ENCODE data around the gene SPACA9.

SPACA9 gene

GRCh38 chr9:132878695-132879456, at the start of gene SPACA9:
Gene SPACA9, plus strand, starts transcription at chr9:132878898. Its CDS starts 5,050 bp downstream, at chr9:132883948.
- DNase-seq = no peak

GRCh38 chr9:132832171-132832881, 46.4 kb upstream of the SPACA9 start:
- DNase-seq = no peak

- DNase-seq = no peak
Observed at GRCh38 chr9:132833550-132834121, 45.1 kb upstream of the SPACA9 start.

- DNase-seq = no peak
Observed at GRCh38 chr9:132834343-132834742, 44.4 kb upstream of the SPACA9 start.

DNA sequence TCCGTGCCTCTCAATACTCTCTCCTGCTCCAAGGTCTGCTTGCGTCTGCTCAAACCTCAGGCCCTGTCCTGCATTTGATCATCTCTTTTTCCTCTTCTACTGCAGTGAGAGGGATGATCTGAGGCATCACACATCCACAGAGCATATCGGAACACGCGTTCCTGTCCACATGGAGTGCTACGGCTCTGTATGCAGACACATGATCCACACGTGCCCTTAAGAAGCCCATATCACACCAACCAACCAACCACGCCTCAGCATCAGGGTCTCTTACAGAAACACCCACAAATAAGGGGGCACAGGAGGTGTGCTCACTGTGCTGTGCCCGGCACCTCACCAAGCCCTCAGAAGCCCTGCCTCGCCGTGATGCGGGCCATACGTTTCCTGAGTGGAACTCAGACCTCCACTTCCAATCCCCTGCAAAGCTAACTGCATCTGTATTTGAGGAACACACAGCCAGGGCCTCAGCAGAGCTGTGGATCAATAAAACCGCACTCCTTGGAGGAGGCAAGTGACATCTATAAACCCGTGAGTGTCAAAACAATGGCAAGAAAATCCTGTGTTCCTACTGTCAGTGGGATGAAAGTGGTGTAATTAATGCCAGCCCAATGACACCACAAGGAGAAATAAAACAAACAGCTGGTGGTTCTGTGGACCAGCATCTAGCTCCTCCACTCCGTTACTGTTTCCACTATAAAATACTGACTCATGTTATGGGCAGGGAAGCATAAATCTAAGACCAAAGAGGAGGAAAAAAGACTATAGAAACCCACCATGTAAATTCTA, 41.0 kb upstream of the SPACA9 start:
- no peak for DNase-seq

DNA sequence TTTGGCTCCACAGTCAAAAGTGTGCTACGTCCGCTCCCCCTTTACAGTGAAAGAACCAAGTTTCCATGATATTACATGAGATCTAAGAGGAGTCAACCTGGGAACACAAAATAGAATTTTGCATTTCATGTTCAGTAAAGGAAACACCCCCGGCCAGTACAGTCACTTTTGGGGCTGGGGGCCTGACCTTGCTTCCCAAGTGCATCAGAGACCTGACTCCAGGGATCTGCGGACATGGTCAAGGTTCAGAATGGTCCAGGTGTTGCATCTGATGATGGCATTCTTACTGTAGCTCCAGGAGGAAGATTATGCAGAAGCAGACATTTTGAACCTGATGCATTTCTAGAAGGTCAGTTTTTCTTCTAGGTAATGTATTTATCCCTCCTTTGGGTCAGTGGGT, 40.4 kb upstream of the SPACA9 start:
- no peak for DNase-seq

DNA sequence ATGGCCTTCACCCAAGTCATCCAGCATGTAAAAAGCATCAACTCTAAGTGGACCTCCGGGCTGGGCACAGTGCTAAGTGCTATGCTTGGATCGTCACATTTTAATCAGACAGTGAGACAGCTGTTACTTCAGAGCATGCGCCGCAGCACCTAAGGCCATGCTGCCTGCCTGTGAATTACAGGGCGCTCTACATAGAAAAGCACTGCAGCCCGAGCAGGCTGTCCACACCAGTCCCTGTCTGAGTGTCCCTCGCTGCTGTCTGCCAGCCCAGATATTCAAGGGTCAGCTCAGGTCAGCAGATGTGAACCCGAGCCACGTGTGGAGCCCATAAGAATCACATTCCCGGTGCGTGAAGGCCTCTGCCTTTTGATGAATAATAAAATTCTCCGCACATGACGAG, 37.7 kb upstream of the SPACA9 start:
- no peak for DNase-seq

GRCh38 chr9:132842124-132843044, 36.3 kb upstream of the SPACA9 start:
- no peak for DNase-seq

- no peak for DNase-seq
Observed at GRCh38 chr9:132846109-132846917, 32.4 kb upstream of the SPACA9 start.

- DNase-seq = no peak
Observed at GRCh38 chr9:132846918-132847515, 31.7 kb upstream of the SPACA9 start.

DNA sequence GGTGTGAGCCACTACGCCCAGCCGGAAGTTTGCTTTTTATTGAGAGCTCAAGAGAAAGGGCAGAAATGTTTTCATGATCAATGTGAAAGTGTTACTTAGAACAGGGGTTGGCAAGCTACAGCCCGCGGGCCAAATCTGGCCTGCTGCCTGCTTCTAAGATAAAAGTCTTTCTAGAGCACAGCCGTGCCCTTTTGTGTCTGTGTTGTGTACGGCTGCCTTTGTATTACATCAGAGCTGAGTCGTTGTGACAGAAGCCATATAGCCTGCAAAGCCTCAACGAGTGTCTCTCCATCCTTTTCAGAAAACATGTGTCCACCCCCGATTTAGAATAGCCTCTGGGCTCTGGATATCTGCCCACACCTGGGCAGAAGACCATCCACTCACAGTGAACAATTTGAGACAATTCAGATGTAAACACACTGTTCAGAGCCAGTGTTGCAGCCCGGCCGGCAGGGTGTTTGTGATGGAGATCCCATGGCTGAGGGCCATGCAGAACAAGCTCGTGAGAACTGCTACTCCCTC, 29.5 kb upstream of the SPACA9 start:
- peak; percentile 26 for DNase-seq

DNA sequence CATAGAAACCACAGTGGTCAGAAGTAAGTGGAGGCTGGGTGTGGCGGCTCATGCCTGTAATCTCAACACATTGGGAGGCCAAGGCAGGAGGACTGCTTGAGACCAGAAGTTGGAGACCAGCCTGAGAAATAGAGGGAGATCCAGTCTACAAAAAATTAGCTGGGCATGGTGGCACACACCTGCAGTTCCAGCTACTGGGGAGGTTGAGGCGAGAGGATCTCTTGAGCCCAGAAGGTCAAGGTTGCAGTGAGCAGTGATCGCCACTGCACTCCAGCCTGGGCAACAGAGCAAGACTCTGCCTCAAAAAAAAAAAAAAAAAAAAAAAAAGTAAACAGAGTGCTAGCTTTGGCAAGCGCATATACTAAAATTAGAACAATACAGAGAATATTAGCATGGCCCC, 25.2 kb upstream of the SPACA9 start:
- DNase-seq = no peak

DNA sequence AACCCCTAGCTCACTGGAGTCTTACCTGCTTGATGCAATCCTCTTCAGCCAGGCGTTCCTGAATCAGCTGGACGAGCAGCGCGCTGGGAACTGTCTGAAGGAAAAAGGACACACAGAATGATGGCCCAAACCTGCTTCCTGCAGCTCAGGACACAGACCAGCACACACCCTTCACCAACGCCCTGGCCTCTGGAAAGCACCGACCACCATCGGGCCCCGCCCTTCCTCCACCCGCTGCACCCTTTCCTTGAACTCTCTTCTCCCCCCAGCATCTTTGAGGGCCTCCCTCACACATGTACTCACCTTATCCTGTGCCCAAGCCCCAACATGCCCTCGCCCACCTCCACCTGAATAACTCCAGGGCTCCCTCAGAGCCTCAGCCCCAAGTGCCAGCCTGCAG, 23.9 kb upstream of the SPACA9 start:
- DNase-seq = no peak

DNA sequence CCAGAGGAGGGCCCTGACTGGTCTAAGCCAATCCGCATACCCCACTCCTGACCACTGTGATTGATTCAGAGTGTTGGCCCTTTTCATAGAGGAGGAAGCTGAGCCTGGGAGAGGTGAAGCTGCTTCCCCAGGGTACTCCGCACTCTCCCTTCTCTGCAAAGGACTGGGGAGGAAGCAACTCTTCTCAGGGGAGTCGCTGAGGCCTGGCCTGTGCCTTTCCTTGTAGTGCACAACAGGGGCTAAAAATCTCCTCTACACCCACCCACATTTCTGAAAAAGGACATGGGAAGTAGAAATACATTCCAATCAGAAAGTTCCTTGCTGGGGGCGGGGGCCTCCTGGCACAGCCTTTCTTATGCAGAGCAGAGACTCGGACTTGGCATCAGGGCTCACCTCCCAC, 22.8 kb upstream of the SPACA9 start:
- DNase-seq = no peak

DNA sequence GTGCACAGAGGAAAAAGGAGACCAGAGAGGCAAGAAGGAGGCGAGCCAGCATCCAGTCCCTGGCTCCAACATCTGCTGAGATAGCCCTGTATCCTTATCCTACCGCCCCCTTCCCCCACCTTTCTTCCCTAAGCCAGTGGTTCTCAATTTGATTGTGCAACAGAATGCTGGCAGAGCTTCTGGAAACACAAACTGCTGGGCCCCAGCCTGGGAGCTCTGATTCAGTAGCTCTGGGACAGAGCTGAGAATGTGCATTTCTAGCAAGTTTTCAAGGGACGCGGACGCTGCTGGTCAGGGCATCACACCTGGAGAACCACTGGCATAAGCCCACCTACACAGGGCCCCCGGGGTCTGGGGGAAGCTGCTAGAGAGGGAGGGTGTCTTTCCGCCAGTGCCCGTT, 21.7 kb upstream of the SPACA9 start:
- no peak for DNase-seq

DNA sequence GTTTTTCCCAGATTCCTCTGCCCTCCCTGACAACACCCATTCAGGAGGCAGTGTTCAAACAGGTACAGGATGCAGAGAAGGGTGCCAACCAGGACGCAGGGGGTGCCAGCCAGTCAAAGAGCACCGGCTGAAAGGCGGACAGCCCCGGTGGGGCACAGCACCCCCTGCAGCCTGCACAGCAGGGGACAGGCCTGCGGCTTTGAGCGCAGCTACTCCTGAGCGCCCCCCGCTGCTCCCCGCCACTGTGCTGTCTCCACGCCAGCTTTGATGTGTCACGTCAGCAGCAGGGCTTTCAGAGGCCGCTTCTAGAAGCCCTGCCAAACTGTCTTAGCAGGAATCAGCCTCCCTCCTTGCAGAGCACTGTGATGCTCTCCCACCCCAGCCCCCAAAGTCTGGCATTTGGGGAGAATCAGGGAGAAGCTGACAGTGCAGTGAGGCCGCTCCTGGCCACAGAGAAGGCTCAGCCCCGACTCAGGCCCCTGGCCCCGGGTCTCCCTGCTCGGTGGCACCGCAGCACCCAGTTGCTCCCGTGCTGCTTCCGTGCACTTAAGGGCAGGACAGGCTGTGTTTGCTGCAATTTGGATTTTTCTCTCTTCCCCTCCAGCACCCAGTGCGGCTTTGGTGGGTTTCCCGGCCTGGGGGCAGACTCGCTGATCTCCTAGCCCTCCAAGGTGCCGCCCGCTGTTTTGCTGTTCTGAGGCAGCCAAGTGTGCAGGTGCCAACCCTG, 20.9 kb upstream of the SPACA9 start:
- no peak for DNase-seq

DNA sequence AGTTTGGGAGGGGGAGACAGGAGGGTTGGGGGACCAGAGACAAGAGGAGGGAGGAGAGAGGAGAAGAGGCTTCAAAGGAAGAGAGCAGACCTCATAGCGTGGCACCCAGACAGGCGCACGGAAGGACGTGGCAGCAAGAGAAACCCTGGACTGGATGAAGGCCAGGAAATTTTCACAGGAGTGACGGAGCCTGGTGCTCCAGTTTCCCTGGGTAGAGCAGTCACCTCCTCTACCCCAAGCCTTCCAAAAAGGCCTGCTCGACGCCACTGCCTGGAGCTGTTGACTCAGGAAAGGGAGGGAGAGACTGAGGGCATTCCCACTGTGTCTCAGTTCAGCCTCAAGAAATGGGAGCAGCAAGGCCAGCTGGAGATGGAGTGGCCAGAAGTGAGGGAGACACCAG, 19.9 kb upstream of the SPACA9 start:
- DNase-seq = no peak

GRCh38 chr9:132861666-132862065, 17.0 kb upstream of the SPACA9 start:
- DNase-seq = no peak

GRCh38 chr9:132862533-132862932, 16.2 kb upstream of the SPACA9 start:
- DNase-seq = no peak

GRCh38 chr9:132863096-132863495, 15.6 kb upstream of the SPACA9 start:
- DNase-seq = no peak
